Osteoblast (primary cell): Measurements from ENCODE around the gene LRP1. TPM values are rescaled to one million over a fixed set of nuclear protein-coding genes. Genes with fewer than 3 reads are reported as not detected.
A peak's percentile ranks its signal among the peaks of the same experiment; 100 is the strongest.

Experiments
- DNase-seq: peaks from one replicate; pipeline ENCODE4 v3.0.0; 2011; ENCODE audit warnings: low spot score, mixed read lengths; ENCODE audit not compliant: insufficient read length; ENCODE audit errors: missing footprints
- H2AFZ ChIP-seq: 2 replicates; pipeline ENCODE4 v1.6.0; 2011; ENCODE audit warnings: mild to moderate bottlenecking, low read length
- H3K27ac ChIP-seq: 2 replicates; pipeline ENCODE4 v1.5.1; 2011; ENCODE audit warnings: mild to moderate bottlenecking, low read depth, low read length, moderate library complexity
- H3K27me3 ChIP-seq: 2 replicates; pipeline ENCODE4 v1.6.0; 2012; ENCODE audit warnings: mild to moderate bottlenecking, control low read depth, inconsistent platforms, low read length, moderate library complexity; ENCODE audit not compliant: insufficient read depth
- H3K36me3 ChIP-seq: 2 replicates; pipeline ENCODE4 v1.5.1; 2011; ENCODE audit warnings: mild to moderate bottlenecking, low read length, control low read depth, moderate library complexity; ENCODE audit not compliant: insufficient read depth
- H3K4me1 ChIP-seq: 2 replicates; pipeline ENCODE4 v1.5.1; 2011; ENCODE audit warnings: mild to moderate bottlenecking, low read length, control low read depth, moderate library complexity; ENCODE audit not compliant: insufficient read depth
- H3K4me2 ChIP-seq: 2 replicates; pipeline ENCODE4 v1.6.0; 2011; ENCODE audit warnings: mild to moderate bottlenecking, low read length; ENCODE audit not compliant: insufficient read depth
- H3K4me3 ChIP-seq: fragments of 200-600 bp; sonication (generic); 3 replicates; pipeline ENCODE4 v1.5.1; 2012; ENCODE audit warnings: mild to moderate bottlenecking, low read length, inconsistent platforms; ENCODE audit not compliant: insufficient read depth
- H3K79me2 ChIP-seq: 2 replicates; pipeline ENCODE4 v1.6.0; 2012; ENCODE audit warnings: mild to moderate bottlenecking, low read length, control low read depth, inconsistent platforms; ENCODE audit not compliant: insufficient read depth
- H3K9me3 ChIP-seq: 2 replicates; pipeline ENCODE4 v1.5.1; 2011; ENCODE audit warnings: low read depth, low read length, control low read depth
- H4K20me1 ChIP-seq: 2 replicates; pipeline ENCODE4 v1.6.0; 2012; ENCODE audit warnings: mild to moderate bottlenecking, low read length, control low read depth; ENCODE audit not compliant: insufficient read depth
- CTCF ChIP-seq: IDR thresholded peaks from 2 replicates; pipeline ENCODE4 v1.5.1; 2011; ENCODE audit warnings: mild to moderate bottlenecking, low read depth, low read length, moderate library complexity; ENCODE audit errors: extremely low read depth
- total RNA-seq: library from RNA; depleted of rRNA; stranded (reverse); fragments of >200 nt; gene quantifications from 2 replicates; pipeline ENCODE4 v1.2.3, GENCODE V29; 2012

Gene LRP1
- total RNA-seq, 1 donor, result 744 TPM

- no peak for TF ChIP-seq CTCF
- Histone ChIP-seq H3K4me1 (peaks cover 67% of the 10 kb centered on the region), H3K27me3 (no peaks in the 10 kb centered on the region), H3K4me2 (no peak overlapping the region), H3K9me3 (no peaks in the 10 kb centered on the region), H4K20me1 (peaks cover 72% of the 10 kb centered on the region), H2AFZ (no peak overlapping the region), H3K79me2 (peaks cover 95% of the 10 kb centered on the region), H3K4me3 (no peak overlapping the region), H3K27ac (peak overlapping the region; percentile 7), H3K36me3 (peaks cover 79% of the 10 kb centered on the region)
- DNase-seq, result no peak
Measured at GRCh38 chr12:57141249-57141648, 13.0 kb downstream of the LRP1 start.

- Histone ChIP-seq H3K27ac (peak overlapping the region; percentile 7), H3K79me2 (peaks cover 96% of the 10 kb centered on the region), H2AFZ (no peak overlapping the region), H3K36me3 (peaks cover 87% of the 10 kb centered on the region), H3K4me3 (no peak overlapping the region), H3K4me2 (no peak overlapping the region), H3K9me3 (no peaks in the 10 kb centered on the region), H3K4me1 (peaks cover 69% of the 10 kb centered on the region), H4K20me1 (peaks cover 76% of the 10 kb centered on the region), H3K27me3 (no peaks in the 10 kb centered on the region)
- no peak for DNase-seq
- TF ChIP-seq CTCF, result no peak
Measured at GRCh38 chr12:57142121-57142520, 13.8 kb downstream of the LRP1 start.

DNA sequence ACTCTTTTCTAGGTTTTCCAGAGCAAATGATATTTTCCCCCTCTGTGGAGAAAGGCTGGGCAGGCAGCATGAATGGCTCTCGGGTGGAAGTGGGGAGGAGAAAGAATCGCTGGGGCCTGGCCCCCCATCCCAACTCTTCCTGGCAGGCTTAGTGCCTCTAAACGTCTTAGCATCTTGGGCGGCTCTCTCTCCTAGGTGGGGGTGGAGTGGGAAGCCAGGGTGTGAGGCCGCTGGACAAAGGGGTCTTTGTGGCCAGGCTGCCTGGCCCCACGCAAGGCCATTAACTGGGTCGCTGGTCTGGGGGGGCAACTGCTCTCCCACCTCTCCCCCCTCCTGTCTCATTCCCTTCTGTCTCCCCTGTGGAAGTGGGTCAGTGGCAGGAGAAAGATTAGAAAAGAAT lies 14.4 kb downstream of the LRP1 start:
- DNase-seq, result no peak
- Histone ChIP-seq H3K27ac (peak overlapping the region; percentile 24), H3K36me3 (peaks cover 91% of the 10 kb centered on the region), H3K9me3 (no peaks in the 10 kb centered on the region), H4K20me1 (peaks cover 79% of the 10 kb centered on the region), H3K27me3 (no peaks in the 10 kb centered on the region), H3K4me1 (peaks cover 71% of the 10 kb centered on the region), H3K4me3 (no peak overlapping the region), H3K79me2 (peaks cover 96% of the 10 kb centered on the region), H3K4me2 (no peak overlapping the region), H2AFZ (no peak overlapping the region)
- TF ChIP-seq CTCF, result no peak

DNA sequence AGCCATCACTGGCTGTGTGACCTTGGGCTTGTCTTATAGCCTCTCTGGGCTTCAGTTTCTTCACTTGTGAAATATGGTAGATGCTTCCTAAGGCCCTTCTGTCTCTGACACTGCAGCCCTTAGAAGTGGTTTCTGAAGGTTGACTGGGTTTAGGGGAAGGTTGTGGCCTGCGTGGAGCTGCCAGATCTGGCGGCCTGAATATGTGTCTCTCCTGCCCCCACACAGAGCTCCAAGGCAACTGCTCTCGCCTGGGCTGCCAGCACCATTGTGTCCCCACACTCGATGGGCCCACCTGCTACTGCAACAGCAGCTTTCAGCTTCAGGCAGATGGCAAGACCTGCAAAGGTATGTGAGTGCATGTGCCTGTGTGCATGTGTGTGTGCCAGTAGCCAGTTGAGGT lies 15.2 kb downstream of the LRP1 start:
- Histone ChIP-seq H4K20me1 (peaks cover 82% of the 10 kb centered on the region), H3K27me3 (no peaks in the 10 kb centered on the region), H3K9me3 (no peaks in the 10 kb centered on the region), H3K4me1 (peaks cover 71% of the 10 kb centered on the region), H3K79me2 (peaks cover 96% of the 10 kb centered on the region), H3K27ac (peak overlapping the region; percentile 24), H3K4me3 (no peak overlapping the region), H3K36me3 (peaks cover 96% of the 10 kb centered on the region), H3K4me2 (no peak overlapping the region), H2AFZ (no peak overlapping the region)
- no peak for TF ChIP-seq CTCF
- DNase-seq, result no peak
